Nasal cavity respiratory epithelium epithelial cell of viscerocranial mucosa (primary cell): ENCODE data around the gene RYR1. TPM values are rescaled to one million over a fixed set of nuclear protein-coding genes. Genes with fewer than 3 reads are reported as not detected.

Experiments
- total RNA-seq: library from RNA; depleted of rRNA; stranded (reverse); fragments of >200 nt; gene quantifications from 2 replicates; pipeline ENCODE4 v1.2.3, GENCODE V29; 2014

RYR1 gene
- total RNA-seq = 6.8 and 8.0 TPM in 2 replicates

DNA sequence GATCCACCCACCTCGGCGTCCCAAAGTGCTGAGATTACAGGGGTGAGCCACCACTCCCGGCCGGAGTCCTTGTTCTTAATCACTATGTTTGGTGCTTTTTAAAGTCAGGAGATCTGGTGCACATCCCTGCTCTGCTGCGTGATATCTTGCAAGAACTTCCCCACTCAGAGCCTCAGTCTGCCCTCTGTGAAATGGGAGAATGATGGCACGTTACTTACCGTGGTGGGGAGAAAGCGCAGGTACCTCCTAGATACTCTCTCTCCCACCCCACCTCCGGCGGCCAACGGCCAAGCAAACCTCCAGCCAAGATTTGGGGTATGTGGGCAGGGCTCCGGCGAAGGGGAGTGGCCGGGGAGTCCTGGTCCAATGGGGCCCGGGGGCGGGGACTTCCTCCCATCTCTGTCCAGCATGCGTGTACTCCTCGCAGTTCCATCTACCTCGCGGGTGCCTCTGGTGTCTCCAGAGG is at the start of gene RYR1:
RYR1 (plus strand) TSS at position 424 of the 466 bp plus-strand sequence. CDS start 139 bp downstream, outside the sequence.

DNA sequence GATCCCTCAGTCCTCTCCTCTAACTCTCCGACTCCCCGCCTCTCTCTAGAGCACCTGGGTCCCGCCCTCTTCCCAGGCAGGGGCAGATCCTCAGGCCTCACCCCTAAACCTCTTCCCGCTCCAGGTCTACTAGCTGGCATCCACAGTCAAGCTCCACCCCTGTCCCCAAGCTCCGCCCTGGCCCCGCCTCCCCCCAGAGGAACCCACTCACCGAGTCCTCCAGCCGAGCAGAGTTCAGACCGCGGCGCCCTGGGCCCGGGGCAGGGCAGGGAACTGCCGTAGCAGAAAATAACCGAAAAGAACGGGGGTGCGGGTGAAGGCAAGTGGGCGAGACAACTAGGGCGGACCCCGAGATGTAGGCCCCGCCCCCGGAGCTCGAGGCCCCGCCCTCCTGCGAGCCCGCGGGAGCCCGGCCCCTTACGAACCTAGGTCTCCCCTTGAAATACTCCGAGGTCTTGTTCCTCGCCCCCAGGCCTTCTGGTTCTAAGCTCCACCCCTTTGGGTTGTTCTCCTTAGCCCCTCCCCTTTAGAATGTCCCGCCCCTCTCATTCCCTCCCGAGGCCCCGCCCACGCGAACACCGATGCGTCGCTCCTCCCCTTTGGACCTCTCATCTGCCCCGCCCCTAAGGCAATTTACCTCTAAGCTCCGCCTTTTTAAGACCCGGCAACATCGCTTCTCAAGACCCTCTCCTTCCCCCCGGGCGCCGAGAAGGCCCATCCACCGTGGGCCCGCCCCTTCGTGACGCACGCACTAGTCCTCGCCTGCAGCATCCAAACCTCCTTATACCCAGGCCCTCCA is 45.7 kb upstream of the RYR1 start, which contains the start of gene GGN:
GGN (minus strand) TSS at position 485 of the 799 bp plus-strand sequence. CDS start 773 bp downstream, outside the sequence.

DNA sequence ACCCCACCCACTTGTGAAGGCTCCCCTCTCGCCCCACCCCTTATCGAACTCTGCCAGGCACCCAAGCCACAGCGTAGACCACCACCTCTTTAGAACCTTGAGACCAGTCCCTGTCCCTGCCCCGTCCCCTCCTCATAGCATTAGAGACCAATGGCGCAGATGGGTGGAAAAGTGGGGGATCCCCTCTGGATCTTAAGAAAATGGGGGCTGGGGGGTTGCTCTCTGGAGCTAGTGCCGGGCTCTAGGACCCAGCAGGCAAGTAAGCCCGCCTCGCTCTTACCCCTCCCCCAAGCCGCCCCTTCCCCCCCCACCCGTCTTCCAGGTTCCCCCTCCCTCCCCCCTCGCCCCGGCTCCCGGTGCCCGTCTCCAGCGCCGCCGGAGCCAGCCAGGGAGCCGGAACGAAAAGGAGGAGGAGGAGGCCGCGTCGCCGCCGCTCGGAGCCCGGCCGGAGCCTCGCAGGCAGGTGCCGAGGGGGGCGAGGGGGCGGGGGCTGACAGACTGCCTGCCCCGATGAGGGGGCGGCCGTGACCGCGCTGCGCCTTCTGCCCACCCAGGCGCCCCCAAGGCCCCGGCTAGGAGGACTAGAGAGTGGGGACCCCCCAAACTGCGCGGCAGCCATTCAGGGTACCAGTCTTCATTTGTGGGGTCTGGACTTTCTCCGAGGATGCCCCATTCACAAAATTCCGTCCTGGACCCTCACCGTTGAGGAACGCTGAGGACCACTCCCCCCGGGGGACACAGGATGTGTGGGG is 45.0 kb upstream of the RYR1 start, which contains the start of gene SPRED3:
SPRED3 (plus strand) TSS at position 349 of the 752 bp plus-strand sequence. CDS start 1,606 bp downstream, outside the sequence.

DNA sequence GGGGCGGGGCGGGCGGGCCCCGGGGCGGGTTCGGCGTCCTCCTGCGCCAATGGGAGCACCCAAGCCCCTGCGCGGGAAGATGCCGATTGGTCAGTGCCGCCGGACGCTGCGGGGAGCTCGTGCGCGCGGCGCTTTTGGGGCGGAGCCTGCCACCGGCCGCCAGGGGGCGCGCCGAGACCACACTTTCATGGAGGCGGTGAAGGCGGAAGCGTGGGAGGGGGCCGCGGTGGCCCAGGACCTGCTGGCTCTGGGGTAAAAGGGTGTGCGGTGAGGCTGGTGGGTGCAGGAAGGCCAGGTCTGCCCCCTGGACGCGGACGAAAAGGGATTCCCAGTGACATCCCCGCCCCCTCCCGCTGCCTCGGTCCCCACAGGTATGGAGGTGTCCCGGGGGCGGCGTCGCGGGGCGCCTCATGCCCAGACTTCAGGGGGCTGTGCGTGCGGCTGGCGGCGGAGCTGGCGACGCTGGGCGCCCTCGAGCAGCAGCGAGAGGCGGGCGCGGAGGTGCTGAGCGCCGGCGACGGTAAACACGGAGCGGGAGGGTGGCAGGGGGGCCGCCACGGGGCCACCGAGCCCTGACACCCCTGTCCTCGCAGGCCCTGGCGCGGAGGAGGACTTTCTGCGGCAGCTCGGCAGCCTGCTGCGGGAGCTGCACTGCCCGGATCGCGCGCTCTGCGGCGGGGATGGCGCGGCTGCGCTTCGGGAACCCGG is 30.4 kb upstream of the RYR1 start, which contains the start of gene FAM98C:
FAM98C (plus strand) TSS at position 127 of the 708 bp plus-strand sequence; CDS start at position 188, 61 bp downstream.

DNA sequence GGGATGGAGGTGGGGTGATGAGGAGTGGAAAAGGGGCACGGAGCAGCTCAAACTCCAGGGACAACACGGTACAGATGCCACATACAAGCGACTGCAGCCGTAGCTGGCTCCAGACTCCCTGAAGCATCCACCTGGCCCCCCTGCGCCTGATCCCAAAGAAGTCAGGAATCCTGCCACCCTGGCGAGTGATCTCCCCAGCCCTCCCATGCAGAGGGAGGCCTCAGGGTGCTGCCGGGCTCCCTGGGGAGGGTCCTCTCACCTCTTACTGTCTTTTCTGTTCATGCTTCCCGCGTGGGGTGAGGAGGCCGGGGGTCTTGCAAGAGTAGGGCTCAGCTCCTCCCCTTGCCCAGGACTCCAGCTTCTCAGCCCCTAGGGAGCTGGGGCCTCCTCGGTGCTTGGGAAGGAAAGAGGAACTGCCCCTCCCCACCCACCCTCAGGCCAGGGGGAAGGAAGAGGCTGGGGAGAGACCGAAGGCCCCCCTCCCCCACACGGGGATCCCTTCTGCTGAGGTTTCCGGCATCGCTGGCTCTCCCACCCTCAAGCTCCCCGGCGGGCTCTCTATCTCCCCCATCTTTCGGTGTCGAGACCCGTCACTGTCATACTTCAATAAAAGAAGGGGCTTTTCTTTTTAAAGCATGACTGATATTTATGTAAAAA is 7.6 kb upstream of the RYR1 start, which contains the start of gene RASGRP4:
RASGRP4 (minus strand) TSS at position 410 of the 657 bp plus-strand sequence; CDS start at position 282, 128 bp downstream.

DNA sequence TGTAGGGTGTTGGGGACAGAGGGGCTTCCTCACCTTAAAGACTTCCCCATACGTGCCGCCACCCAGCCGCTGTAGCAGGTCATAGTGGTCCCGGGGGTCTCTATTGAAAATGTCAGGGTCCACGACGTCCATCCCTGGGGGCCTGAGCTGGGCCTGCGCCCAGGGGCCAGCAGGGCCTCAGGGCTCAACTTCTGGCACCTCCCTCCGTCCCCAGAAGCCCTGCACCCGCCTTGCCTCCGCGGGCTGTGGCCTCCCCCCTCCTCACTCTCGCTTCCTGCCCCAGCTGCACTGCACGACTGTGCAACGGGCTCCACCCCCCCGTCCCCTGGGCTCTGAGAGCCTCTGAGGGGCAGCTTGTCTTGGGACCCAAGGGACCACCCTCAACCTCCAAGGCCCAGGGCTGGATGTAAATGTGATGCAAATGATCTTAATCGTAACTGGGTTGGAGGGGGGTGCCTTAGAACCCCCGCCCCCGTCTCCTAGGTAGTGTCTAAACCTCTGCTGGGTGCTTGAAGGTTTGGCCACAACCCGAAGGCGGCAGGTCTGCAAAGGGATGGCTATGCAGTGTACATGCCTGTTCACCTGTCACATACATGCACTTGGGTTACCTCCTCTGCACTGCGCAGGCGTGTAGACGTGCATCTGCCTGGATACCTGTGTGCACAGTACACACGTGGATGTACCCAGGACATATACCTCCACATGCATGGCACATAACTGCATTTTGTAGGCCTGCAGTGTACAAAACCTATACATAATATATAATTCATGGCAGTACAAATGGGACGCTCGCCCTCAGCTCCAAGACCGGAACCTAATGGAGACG is 184.5 kb downstream of the RYR1 start, which contains the start of gene MAP4K1:
MAP4K1 (minus strand) TSS at position 190 of the 826 bp plus-strand sequence; CDS start at position 132, 58 bp downstream.

DNA sequence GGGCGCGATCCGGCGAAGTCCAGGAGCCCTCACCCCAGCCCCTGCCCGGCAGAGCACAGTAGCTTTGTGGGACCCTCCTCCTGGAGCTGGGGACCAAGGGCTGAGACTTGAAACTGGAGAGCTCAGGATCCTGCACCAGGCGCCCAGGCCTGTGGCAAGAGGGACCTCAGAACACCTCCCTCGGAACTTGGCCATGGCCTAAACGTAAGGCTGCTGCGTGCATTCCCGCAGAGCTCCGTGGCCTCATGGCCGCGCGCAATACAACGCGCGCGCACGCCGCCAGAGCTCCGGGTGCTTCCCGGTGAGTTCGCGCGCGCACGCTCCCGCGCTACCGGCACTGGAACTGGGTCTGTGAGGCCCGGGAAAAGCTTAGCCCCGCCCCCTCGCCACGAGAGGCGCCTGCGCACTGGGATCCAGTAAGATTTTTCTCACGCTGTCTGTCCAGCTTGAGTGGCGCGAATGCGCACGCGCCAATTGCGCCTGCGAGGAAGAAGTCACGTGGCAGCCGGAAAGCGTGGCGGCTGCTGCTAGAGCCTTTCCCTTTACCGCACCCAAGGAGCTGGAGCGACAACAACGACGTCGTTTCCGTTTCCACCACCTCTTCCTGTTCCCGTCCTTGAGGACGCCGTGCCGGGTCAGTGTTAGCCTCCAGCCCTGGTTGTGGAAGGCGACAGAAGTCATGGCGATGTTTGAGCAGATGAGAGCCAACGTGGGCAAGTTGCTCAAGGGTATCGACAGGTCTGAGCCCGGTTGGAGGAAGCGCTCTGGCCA is 185.3 kb downstream of the RYR1 start, which contains the start of gene EIF3K:
EIF3K (plus strand) TSS at position 599 of the 771 bp plus-strand sequence; CDS start at position 680, 81 bp downstream.

Other genes starting within 250 kb of the RYR1 start
- gene DPF1, start 209.5 kb upstream of the RYR1 start, total RNA-seq = under 0.01 and 0.28 TPM in 2 replicates
- 1.0 and 2.3 TPM in 2 replicates for gene PPP1R14A, start 177.3 kb upstream of the RYR1 start, total RNA-seq
- gene SPINT2, start 169.1 kb upstream of the RYR1 start, total RNA-seq = 918 and 1,465 TPM in 2 replicates
- gene C19orf33, start 129.4 kb upstream of the RYR1 start, total RNA-seq = 72.1 and 444 TPM in 2 replicates
- gene YIF1B, start 117.7 kb upstream of the RYR1 start, total RNA-seq = 35.7 and 45.5 TPM in 2 replicates
- gene KCNK6, start 113.8 kb upstream of the RYR1 start, total RNA-seq = 28.5 and 28.7 TPM in 2 replicates
- 2.2 and 4.1 TPM in 2 replicates for gene CATSPERG, start 97.9 kb upstream of the RYR1 start, total RNA-seq
- gene PSMD8, start 59.1 kb upstream of the RYR1 start, total RNA-seq = 195 and 250 TPM in 2 replicates
- under 0.01 and 0.07 TPM in 2 replicates for gene GGN, start 45.7 kb upstream of the RYR1 start, total RNA-seq
- gene SPRED3, start 45.0 kb upstream of the RYR1 start, total RNA-seq = 0.34 and 0.71 TPM in 2 replicates
- gene FAM98C, start 30.6 kb upstream of the RYR1 start, total RNA-seq = 8.0 and 14.0 TPM in 2 replicates
- not detected in 2 replicates for gene RASGRP4, start 7.5 kb upstream of the RYR1 start, total RNA-seq
- gene MAP4K1, start 184.3 kb downstream of the RYR1 start, total RNA-seq = 0.14 TPM in 1 of 2 replicates, not detected in the other
- gene EIF3K, start 185.5 kb downstream of the RYR1 start, total RNA-seq = 252 and 283 TPM in 2 replicates
- gene ACTN4, start 214.0 kb downstream of the RYR1 start, total RNA-seq = 136 and 631 TPM in 2 replicates